HG03571 (cell line): ENCODE measurements around the gene GPM6B.

Source experiments
- ATAC-seq: cut with Tn5 transposase; IDR thresholded peaks from one replicate; pipeline ENCODE4 v1.9.1; 2021; ENCODE audit not compliant: unreplicated experiment

The GPM6B gene

DNA sequence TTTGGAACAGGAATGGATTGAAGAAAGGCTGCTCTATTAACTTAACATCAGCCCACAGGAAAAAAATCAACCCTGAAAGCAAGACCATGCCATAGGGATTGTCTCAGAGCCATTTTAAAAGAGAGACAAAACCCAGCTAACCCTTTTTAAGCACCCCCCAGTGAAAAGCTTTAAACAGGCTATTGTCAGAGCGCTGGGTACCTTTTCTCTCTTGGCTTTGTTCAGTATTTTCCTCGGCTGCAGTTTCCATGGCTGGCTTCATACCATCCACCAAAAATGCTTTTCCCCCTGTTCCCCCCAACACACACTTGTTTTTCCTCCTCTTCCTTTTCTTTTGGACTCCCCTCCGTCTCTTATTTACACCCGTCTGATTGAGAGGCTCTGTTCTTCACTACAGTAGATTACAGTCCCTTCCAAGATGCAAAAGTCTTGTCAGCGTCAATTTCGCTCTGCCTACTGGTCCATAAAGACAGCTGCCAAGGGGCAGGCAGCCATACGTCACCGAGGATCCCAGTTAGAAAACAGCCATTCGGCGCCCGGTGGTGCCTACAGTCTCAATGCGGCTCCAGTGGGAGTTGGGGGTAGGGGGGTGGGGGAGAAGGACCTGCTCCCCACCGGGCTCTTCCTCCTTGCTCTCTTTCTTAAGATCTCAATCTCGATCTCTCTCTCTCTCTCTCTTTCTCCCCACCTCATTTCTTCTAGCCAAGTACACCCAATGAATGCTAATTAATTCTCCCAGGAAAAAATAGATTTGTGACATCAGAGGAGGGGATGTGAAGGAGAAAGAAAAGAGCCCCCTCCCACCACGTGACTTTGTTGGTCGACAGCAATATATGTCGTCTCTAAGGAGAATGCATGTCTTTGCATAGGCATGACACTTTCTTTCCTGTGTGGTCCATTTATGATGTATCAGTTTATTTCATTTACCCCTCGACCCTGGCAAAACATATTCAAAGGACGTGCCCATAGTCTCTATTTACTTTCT, at the start of gene GPM6B:
Gene GPM6B, minus strand, starts transcription at position 451 of the 985 bp plus-strand sequence. Its CDS starts 189 bp downstream, at position 262.
- ATAC-seq = no peak

GRCh38 chrX:13864264-13864663, 47.4 kb upstream of the GPM6B start:
- ATAC-seq = no peak

- ATAC-seq = no peak
Observed at GRCh38 chrX:13863324-13863723, 46.4 kb upstream of the GPM6B start.

- no peak for ATAC-seq
Observed at GRCh38 chrX:13859724-13860123, 42.8 kb upstream of the GPM6B start.

DNA sequence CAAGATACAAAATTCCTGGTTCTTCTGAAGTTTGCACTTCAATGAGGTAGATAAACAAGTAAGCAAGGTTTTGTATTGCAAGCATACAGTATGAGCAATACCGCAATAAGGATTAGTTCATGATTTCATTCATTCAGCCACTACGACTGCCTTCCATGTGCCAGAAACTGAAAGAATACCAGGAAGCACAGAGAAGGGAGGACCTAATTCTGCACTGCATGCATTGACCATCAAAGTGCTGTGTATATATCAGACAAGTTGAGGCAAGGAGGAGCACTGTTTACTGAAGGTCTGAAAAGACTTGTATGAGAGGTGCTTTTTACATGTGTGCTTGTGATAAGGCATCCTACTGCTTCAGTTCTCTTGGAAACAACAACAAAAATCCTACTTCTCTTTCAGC, 40.9 kb upstream of the GPM6B start:
- ATAC-seq = no peak

DNA sequence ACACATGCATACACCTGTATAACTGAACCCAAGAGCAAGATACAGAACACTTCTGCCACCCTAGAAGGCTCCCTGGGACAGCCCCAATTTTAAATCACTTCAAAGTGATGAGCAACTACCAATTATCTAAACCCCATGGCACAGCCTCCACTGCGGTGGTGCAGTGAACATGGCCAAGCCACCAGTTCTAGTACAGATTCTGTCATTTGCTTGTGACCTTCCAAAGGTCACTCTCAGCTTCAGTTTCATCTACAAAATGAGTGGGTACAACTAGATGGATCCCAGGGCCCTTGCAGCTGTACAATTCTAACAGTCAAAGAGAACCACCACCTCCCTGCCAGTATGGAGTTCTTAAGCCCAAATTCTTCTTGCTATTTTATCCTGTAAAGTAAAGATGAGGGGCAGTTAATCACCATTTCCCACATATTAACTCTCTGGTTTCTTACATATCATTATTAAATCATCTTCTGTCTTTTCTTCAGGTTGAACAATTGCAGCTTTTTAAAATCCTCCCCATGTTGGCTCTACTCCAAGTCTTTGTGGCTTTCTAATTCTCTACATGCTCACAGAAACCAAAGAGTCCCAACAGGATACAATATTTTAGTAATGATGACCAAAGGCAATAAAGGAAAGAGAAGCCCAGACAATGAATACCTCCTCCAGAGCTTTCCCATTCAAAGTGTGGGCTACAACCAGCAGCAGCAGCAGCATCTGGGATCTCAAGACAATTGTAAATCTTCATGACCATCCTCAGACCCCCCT, 39.0 kb upstream of the GPM6B start:
- no peak for ATAC-seq

DNA sequence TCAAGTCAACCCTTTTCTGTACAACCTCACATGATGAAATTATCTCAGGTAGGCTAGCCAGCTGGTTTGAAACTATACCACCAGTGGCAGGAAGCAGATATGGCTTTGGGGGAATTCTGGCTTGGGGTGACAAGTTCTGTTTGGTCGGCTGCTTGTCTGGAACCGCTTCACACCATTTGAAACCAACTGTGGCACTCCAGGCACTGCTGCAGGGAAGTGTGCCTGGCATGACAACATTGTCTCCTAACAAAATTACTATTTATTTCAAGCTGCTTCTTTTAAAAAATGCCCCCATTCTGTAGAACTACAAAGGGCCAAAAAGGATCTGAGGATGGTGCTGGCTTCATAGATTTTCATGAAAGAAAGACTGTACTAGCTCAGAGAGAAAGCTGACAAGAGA, 37.1 kb upstream of the GPM6B start:
- no peak for ATAC-seq

GRCh38 chrX:13852001-13852695, 35.3 kb upstream of the GPM6B start:
- peak; percentile 72 for ATAC-seq

- ATAC-seq = no peak
Observed at GRCh38 chrX:13845721-13846378, 29.0 kb upstream of the GPM6B start.

DNA sequence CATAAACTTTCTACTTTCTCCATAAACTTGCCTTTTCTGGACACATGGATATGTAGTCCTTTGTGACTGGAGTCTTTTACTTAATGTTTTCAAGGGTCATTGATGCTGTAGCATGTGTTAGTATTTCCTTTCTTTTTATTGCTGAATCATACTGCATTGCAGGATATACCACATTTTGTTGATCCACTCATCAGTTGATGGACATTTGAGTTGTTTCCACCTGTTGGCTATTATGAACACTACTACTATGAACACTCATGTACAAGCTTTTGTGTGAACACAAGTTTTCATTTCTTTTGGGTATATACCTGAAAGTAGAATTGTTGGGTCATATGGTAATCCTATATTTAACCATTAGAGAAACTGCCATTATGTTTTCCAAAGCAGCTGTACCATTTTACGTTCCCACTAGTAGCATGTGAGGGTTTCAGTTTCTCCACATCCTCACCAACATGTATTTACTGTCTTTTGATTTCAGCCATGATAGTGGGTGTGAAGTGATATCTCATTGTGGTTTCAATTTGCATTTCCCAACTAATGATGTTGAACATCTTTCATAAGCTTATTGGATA, 26.3 kb upstream of the GPM6B start:
- ATAC-seq = no peak

DNA sequence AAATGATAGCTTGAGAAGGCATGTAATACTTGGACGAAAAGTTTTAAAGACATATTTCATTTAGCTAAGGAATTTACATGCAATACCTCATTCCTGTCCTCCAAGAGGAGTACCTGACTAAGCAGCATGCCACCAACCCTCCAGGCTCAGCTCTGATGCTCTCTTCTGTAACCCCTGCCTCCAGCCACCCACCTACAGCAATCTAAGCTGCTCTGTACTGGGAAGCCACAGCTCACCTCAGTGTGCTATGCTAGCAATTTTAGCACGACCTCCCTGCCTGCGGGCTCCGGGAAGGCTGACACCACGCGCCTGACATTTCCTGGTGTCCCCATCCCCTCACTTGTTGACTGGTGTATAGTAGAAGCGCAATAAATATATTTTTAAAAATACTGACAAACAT, 23.2 kb upstream of the GPM6B start:
- no peak for ATAC-seq

DNA sequence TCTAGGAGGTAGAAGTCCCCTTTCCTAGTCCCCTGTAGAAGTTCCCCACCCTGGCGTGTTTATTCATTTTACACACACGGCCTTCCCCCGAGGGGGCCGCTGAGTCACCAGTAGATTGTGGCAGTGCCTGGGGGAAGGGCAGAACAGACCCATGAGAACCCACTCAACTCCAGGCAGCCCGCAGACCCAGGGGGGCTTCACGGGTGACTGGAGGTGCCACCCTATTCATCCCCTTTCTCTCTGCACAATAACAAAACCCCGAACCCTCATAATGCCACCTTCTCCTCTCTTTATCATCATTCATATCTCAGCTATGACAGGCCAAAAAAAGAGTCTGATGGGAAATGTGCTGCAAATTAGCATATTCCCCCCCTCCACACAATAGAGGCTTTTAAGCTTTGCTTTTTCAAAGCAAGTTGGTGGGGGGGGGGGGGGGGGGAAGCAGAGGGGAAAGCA, 20.4 kb upstream of the GPM6B start:
- no peak for ATAC-seq

GRCh38 chrX:13836575-13836974, 19.7 kb upstream of the GPM6B start:
- no peak for ATAC-seq

DNA sequence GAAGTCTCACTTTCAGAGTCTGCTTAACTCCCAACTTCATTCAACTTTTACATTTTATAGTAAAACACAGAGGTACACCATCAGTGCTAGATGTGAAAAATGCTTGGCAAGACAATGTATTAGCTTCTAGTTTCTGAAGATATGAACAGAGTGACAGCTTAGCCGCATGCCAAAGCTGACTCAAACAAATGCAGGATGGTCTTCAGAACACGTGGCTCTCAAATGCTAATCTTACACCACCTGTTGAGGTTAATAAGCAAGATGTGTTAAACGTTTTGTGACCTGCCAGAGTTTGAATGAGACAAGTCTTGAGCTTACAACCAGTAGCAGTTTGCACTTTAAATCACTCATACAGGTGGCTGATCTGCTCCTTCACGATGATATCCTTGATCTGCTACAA, 18.9 kb upstream of the GPM6B start:
- ATAC-seq = no peak

GRCh38 chrX:13834355-13834754, 17.5 kb upstream of the GPM6B start:
- ATAC-seq = no peak

DNA sequence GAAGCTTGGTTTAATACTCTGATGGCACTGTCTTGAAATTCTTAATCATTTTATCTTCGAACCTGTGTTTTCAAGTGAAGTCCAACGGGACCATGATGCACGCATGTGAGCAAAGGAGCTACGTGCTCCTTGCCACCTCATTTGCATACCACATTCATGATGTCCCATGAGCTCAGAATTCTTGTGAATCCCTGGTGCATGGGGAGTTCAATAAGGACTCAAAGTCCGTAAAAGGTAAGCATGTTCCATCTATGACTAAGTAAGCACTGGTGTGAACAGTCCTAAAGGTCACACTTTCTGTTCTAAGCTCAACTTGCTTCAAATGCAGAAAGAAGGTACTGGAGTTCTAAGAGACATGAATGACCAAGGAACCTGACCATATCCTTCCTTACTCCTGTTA, 13.1 kb upstream of the GPM6B start:
- ATAC-seq = no peak

- ATAC-seq = no peak
Observed at GRCh38 chrX:13828392-13828791, 11.5 kb upstream of the GPM6B start.

GRCh38 chrX:13827298-13828090, 10.6 kb upstream of the GPM6B start:
- ATAC-seq = no peak

GRCh38 chrX:13826770-13827169, 9.9 kb upstream of the GPM6B start:
- ATAC-seq = no peak
